NCI-H510A (cell line): ENCODE measurements around the gene MINDY2.
"Not testable (repeated sequence)": the region's sequence is repeated elsewhere in the genome, so short reads cannot be mapped to it uniquely, and the experiment has no call there.

Source experiments
- DNase-seq: peaks from one replicate; lab custom pipeline; 2025; lab: John Stamatoyannopoulos, UW

The MINDY2 gene

DNA sequence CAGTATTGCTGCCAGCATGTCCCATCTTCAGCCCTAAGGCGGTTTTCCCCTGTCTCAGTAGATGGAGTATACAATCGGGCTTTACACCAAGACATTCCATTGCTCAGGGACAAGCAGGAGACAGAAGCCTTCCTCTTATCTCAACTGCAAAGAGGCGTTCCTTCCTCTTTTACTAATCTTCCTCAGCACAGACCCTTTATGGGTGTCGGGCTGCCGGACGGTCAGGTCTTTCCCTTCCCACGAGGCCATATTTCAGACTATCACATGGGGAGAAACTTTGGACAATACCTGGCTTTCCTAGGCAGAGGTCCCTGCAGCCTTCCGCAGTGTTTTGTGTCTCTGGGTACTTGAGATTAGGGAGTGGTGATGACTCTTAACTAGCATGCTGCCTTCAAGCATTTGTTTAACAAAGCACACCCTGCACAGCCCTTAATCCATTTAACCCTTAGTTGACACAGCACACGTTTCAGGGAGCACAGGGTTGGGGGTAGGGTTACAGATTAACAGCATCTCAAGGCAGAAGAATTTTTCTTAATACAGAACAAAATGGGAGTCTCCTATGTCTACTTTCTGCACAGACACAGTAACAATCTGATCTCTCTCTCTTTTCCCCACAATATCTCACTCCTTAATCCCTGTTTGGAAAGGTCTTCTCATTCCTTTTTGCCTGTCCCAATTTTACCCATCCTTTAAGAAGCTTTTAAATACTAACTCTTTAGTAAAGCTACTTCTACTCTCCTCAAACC, 62.8 kb downstream of the MINDY2 start:
- not testable (repeated sequence) for DNase-seq

- no peak for DNase-seq
These were observed 68.4 kb downstream of the MINDY2 start for GRCh38 chr15:58839485-58839884.

GRCh38 chr15:58840048-58840447, 68.9 kb downstream of the MINDY2 start:
- no peak for DNase-seq

DNA sequence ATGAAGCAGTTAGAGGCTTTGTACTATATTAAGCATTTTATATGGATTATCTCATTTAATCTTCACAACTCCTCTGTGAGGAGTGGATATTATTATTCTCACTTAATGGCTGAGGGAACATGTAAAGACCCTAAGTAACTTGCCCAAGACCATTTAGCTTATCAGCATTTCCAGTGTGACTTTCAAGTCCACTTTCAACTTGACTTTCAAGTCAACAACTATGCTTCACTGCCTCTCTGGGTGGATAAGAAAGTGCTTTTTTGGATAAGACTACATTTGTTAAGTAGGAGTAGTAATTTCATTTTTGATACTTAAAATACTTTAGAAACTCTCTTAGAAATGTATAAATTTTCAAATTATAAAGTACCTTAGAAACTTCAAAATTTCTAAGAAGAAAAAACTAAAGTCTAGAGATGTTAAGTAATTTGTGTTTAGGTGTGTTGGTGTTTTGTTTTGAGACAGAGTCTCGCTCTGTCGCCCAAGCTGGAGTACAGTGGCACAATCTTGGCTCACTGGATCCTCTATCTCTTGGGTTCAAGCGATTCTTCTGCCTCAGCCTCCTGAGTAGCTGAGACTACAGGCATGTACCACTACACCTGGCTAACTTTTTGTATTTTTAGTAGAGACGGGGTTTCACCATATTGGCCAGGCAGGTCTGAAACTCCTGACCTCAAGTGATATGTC, 71.8 kb downstream of the MINDY2 start:
- DNase-seq, result no peak

GRCh38 chr15:58851205-58851604, 80.1 kb downstream of the MINDY2 start:
- not testable (repeated sequence) for DNase-seq

- DNase-seq, result no peak
These were observed 81.2 kb downstream of the MINDY2 start for GRCh38 chr15:58852347-58852746.

DNA sequence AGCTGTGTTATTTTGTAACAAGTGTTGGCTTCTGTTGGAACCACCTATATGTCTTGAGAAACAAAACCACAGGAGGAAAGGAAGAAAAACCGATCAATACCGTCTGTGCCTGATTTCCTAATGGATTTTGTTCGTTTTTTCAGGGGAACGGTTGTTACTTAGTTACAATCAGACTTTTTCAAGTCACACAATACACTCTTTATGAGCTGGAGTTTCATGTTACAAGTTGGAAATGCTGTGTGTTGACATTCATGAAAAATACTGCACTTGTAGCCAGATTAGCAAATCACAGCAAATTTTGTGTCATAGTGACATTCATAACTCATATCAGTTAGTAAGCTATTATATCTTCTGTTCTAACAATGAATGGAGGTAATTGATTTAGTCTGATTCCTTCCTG, 83.5 kb downstream of the MINDY2 start:
- DNase-seq, result no peak

- no peak for DNase-seq
These were observed 85.0 kb downstream of the MINDY2 start for GRCh38 chr15:58856086-58856485.

DNA sequence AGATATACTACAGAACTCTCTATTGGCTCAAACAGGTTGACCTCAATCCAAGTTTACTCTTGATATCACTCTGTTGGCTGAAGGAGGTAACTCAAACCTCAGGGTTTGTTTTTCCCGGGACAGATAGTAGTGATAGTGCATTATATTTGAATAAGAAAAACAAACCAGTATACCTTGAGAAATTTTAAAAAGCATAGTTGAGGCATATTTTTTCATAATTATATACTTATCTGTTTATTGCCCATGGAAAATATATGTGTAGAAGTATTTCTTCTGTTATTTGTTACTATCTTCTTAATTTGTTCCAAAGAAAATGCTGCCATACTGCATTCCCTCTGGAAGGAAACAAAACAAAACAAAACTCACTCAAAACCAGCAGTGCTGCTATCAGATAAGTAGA, 85.5 kb downstream of the MINDY2 start:
- not testable (repeated sequence) for DNase-seq

- no peak for DNase-seq
These were observed 91.2 kb downstream of the MINDY2 start for GRCh38 chr15:58862326-58862725.

- no peak for DNase-seq
These were observed 93.7 kb downstream of the MINDY2 start for GRCh38 chr15:58864602-58865424.

GRCh38 chr15:58865425-58865880, 94.4 kb downstream of the MINDY2 start:
- no peak for DNase-seq

- no peak for DNase-seq
These were observed 96.8 kb downstream of the MINDY2 start for GRCh38 chr15:58867926-58868325.

DNA sequence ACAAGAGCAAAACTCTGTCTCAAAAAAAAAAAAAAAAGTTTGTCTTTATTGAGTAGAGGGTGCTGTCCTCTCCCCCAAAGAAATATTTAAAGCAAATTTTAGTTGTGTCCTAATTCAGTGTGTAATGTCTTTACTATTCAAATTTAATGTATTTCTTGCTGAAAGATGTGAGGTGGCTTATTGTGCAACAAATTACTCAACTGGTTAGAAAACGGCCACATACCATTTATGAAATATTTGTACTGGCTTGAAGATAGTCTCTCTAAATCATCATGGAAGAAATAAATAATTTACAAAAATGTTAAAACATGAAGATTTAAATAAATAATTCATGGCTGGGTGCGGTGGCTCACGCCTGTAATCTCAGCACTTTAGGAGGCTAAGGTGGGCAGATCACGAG, 99.3 kb downstream of the MINDY2 start:
- no peak for DNase-seq

GRCh38 chr15:58873267-58873666, 102.2 kb downstream of the MINDY2 start:
- no peak for DNase-seq

DNA sequence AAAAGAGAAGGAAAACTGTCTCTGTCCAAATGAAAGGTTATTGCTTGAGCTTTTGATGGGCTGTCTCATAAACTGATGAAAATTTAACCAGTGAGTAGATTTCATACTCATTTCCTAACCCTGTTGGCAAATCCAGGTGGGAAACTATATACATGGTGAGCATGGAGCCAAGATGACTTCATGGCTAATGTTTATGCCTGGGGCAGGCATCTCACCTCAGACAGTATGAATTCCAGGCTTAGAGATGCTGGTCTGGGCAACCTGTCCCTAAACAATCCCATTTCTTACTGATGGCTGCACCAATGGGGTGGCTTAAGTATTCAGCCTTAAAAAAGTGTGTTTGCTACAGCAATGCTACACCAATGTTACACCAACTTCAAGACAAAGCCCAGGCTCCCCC, 104.2 kb downstream of the MINDY2 start:
- DNase-seq, result no peak

DNA sequence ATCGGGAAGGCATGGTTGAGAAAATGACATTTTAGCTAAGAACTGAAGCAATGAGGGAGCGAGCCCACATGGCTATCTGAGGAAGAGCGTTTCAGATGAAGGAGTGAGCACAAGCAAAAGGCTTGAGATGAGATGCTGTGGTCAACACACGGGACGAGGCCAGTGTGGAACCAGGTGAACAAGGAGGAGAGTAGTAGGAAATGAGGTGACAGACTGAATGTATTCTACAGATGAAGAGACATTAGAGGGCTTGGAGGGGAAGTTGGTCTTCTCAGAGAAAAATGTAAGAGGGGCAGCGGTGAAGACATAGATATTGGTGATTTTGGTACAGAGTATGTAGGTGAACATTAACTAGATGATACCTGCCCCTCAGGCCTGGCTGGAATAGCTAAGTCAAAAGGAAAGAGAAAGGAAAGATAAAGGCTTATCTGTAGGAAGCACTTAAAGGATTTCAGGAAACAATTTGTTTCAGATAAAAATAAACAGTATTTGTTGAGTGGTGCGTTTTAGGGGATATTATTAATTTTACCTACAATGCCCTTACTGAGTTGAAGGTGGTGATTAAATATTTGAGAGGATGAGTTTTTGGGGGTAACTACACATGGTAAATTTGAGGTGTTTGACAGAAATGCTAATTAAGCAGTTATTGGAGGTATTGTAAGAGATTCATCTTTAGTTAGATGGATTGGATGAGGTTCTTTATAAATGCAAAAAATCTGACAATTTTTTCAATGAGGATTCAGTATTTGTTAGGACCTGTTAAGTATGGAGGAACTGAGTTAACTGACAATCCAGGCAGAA, 105.4 kb downstream of the MINDY2 start:
- DNase-seq, result no peak

GRCh38 chr15:58877999-58878825, 107.1 kb downstream of the MINDY2 start:
- DNase-seq, result no peak

GRCh38 chr15:58880320-58880719, 109.2 kb downstream of the MINDY2 start:
- no peak for DNase-seq

DNA sequence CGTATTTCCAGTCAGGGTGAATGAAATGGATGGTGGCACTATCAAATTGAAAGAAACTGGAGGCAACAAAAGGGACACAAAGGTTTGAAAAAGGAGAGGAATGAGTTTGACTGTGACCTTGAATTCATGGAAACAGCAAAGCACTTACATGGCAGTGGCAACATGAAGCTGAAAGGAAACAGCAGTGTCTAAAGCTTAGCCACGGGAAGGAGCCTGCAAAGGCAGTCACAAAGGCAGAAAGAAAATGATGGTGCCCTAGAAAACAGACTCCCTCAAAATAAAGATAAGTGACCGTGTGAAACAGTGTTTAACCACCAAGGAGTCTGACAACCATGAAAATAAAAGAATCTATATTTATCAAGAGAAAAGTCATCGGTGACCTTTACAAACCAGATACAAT, 111.1 kb downstream of the MINDY2 start:
- DNase-seq, result no peak

DNA sequence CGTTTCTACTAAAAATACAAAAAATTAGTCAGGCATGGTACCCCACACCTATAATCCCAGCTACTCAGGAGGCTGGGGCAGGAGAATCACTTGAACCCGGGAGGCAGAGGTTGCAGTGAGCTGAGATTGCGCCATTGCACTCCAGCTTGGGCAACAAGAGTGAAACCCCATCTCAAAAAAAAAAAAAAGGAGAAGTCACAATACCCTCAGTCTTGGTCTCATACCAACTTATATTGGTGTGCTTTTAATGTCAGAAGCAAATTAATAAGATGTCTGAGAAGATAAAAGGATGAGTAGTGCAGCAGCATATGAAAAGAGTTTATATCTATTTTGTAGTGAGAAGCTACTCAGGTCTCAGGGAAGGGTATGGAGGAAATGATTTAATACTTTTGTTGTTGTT, 112.8 kb downstream of the MINDY2 start:
- not testable (repeated sequence) for DNase-seq
